Endothelial cell of umbilical vein (primary cell): ENCODE data around the gene SMAD3. TPM values are rescaled to one million over a fixed set of nuclear protein-coding genes. Genes with fewer than 3 reads are reported as not detected.

Experiments used
- BruUV-seq: library from RNA; stranded (reverse); fragments of 400-500 nt; replicated peaks from 2 replicates; lab custom pipeline; 2021; lab: Mats Ljungman, UMichigan
- CTCF ChIA-PET: fragments of 300-600, 350-600 bp; sonication (Branson Sonifier 250); formaldehyde crosslinking; loops from one replicate; lab custom pipeline; 2021; ENCODE audit warnings: antibody characterized with exemption, inconsistent platforms; lab: Charles Lee
- POLR2A ChIA-PET: fragments of 300-600, 350-600 bp; sonication (Branson Sonifier 250); formaldehyde crosslinking; loops from one replicate; lab custom pipeline; 2021; ENCODE audit warnings: antibody characterized with exemption, inconsistent platforms; lab: Charles Lee
- DNase-seq: peaks from one replicate; pipeline ENCODE4 v3.0.0-alpha.2; 2011; ENCODE audit warnings: low read depth, low spot score
- FAIRE-seq: peaks from 2 replicates; lab custom pipeline; 2011; peaks lifted over from hg19 to GRCh38; lab: Jason Lieb, UNC
- H2AFZ ChIP-seq: 2 replicates; pipeline ENCODE4 v1.6.0; 2012; ENCODE audit warnings: low read depth, low read length, control low read depth, inconsistent platforms
- H3K27ac ChIP-seq: 2 replicates; pipeline ENCODE4 v1.5.1; 2011; ENCODE audit warnings: low read depth, mild to moderate bottlenecking, control low read depth, low read length, moderate library complexity; ENCODE audit not compliant: insufficient read depth
- H3K27me3 ChIP-seq, 2 experiments: 2 replicates each; pipeline versions ENCODE4 v1.6.0 to v1.6.1; 2011; ENCODE audit warnings: low read length in 2 of 2, mixed read lengths in 1 of 2; ENCODE audit not compliant: control insufficient read depth in 2 of 2, insufficient read depth in 2 of 2
- H3K36me3 ChIP-seq, 2 experiments: 2 replicates in 1 of 2; 3 replicates in 1 of 2; pipeline ENCODE4 v1.5.1; 2011; ENCODE audit warnings: low read length in 2 of 2, mild to moderate bottlenecking in 1 of 2, moderate library complexity in 1 of 2; ENCODE audit not compliant: control insufficient read depth in 2 of 2, insufficient read depth in 2 of 2; ENCODE audit errors: extremely low read depth in 1 of 2
- H3K4me1 ChIP-seq: 3 replicates; pipeline ENCODE4 v1.5.1; 2011; ENCODE audit warnings: mild to moderate bottlenecking, low read length; ENCODE audit not compliant: control insufficient read depth, insufficient read depth; ENCODE audit errors: extremely low read depth
- H3K4me2 ChIP-seq: 2 replicates; pipeline ENCODE4 v1.6.1; 2011; ENCODE audit warnings: low read length, control low read depth, mixed read lengths; ENCODE audit not compliant: insufficient read depth
- H3K4me3 ChIP-seq, 3 experiments: fragments of 200-600 bp in 1 of 3; sonication (generic), shearing (Covaris generic) in 1 of 3; replicated peaks in 1 of 3; 2 replicates each; pipeline ENCODE4 v1.5.1; 2011 to 2016; ENCODE audit warnings: control low read depth in 3 of 3, low read length in 3 of 3, mild to moderate bottlenecking in 2 of 3, inconsistent platforms in 1 of 3, low read depth in 1 of 3, moderate library complexity in 1 of 3; ENCODE audit not compliant: insufficient read depth in 1 of 3
- H3K79me2 ChIP-seq: 2 replicates; pipeline ENCODE4 v1.6.0; 2012; ENCODE audit warnings: low read length, inconsistent platforms; ENCODE audit not compliant: control insufficient read depth, insufficient read depth
- H3K9ac ChIP-seq: replicated peaks from 2 replicates; pipeline ENCODE3; 2011; ENCODE audit warnings: low read length, control low read depth; ENCODE audit not compliant: insufficient read depth; ENCODE audit errors: extremely low read depth
- H3K9me1 ChIP-seq: replicated peaks from 3 replicates; pipeline ENCODE4 v1.6.0; 2011; ENCODE audit warnings: mild to moderate bottlenecking, low read length; ENCODE audit not compliant: control insufficient read depth, insufficient read depth; ENCODE audit errors: extremely low read depth
- H3K9me3 ChIP-seq: replicated peaks from 2 replicates; pipeline ENCODE4 v1.5.1; 2012; ENCODE audit warnings: low read length, inconsistent platforms; ENCODE audit not compliant: control insufficient read depth, insufficient read depth
- H4K20me1 ChIP-seq: replicated peaks from 2 replicates; pipeline ENCODE3; 2011; ENCODE audit warnings: mild to moderate bottlenecking, low read length; ENCODE audit not compliant: control insufficient read depth, insufficient read depth; ENCODE audit errors: extremely low read depth
- EZH2 ChIP-seq: IDR thresholded peaks from 2 replicates; pipeline ENCODE4 v1.6.1; 2012; ENCODE audit warnings: borderline replicate concordance, low read depth, mild to moderate bottlenecking, moderate library complexity, low read length, inconsistent platforms; ENCODE audit not compliant: severe bottlenecking
- FOS ChIP-seq: IDR thresholded peaks from 2 replicates; pipeline ENCODE4 v1.6.1; 2011; ENCODE audit warnings: mild to moderate bottlenecking, low read length, moderate library complexity, borderline replicate concordance; ENCODE audit not compliant: insufficient read depth
- GATA2 ChIP-seq: IDR thresholded peaks from 2 replicates; pipeline ENCODE4 v1.7.0; 2011; ENCODE audit warnings: low read depth, mild to moderate bottlenecking, moderate library complexity, mixed read lengths, low read length; ENCODE audit not compliant: insufficient read length, insufficient read depth
- JUN ChIP-seq: IDR thresholded peaks from 2 replicates; pipeline ENCODE4 v1.6.1; 2011; ENCODE audit warnings: borderline replicate concordance, low read depth; ENCODE audit not compliant: insufficient read length, insufficient read depth
- MAX ChIP-seq: IDR thresholded peaks from 2 replicates; pipeline ENCODE4 v1.6.1; 2011; ENCODE audit not compliant: insufficient read depth, insufficient read length
- MYC ChIP-seq: IDR thresholded peaks from one replicate; pipeline ENCODE4 v1.6.1; 2011; ENCODE audit warnings: mild to moderate bottlenecking, low read depth, low read length
- POLR2A ChIP-seq: IDR thresholded peaks from 2 replicates; pipeline ENCODE4 v1.6.1; 2012; ENCODE audit warnings: low read depth, mild to moderate bottlenecking, control low read depth, low read length
- dilution Hi-C: fragments of 300-500 bp; cut with MboI; formaldehyde crosslinking; loops from one replicate; pipeline ENCODE4 v1.15.0; 2019; ENCODE audit warnings: low sequenced_read_pairs; ENCODE audit not compliant: extremely low pct_ligation_motif_present
- intact Hi-C: fragments of 100-400 bp; cut with micrococcal nuclease; formaldehyde crosslinking; loops from one replicate; pipeline ENCODE4 v1.10.0; 2022
- polyA plus RNA-seq, 4 experiments: library from polyadenylated mRNA; depleted of rRNA in 3 of 4; stranded (reverse) in 3 of 4; unstranded in 1 of 4; fragments of >200 nt; gene quantifications; 2 replicates each; pipeline versions ENCODE4 v1.2.1 to v1.2.3, GENCODE V29; 2011 to 2012; ENCODE audit warnings: missing spikeins in 1 of 4
- total RNA-seq: library from RNA; stranded (reverse); gene quantifications from 2 replicates; pipeline ENCODE4 v1.2.3, GENCODE V29; 2021

The SMAD3 gene
- total and polyA plus RNA-seq, 2 donors (not counting 3 experiments of a cell fraction or from before 2014, with no cell fraction given), result 56.4 to 88.2 TPM

- no peak overlapping the region for H3K4me3 ChIP-seq
- no peaks in the 10 kb centered on the region for H3K27me3 ChIP-seq
- TF ChIP-seq GATA2 (no peak), POLR2A (no peak), EZH2 (no peak), FOS (no peak), MYC (no peak), JUN (no peak)
- no peak for FAIRE-seq
- ChIA-PET POLR2A (no interaction called here), CTCF (no interaction called here)
- H4K20me1 ChIP-seq, result no peaks in the 10 kb centered on the region
- no peaks in the 10 kb centered on the region for H3K9me3 ChIP-seq
- no peak overlapping the region for H3K27ac ChIP-seq
- H3K4me2 ChIP-seq, result no peak overlapping the region
- H3K79me2 ChIP-seq, result no peaks in the 10 kb centered on the region
- no peaks in the 10 kb centered on the region for H3K9me1 ChIP-seq
- dilution Hi-C loops, result no loop called here
- H3K36me3 ChIP-seq, result peaks cover 0 to 3% of the 10 kb centered on the region in 2 experiments
- DNase-seq, result no peak
- BruUV-seq, result no TSS peak
- H3K9ac ChIP-seq, result no peak overlapping the region
- no peak overlapping the region for H2AFZ ChIP-seq
- intact Hi-C loops, result no loop called here
- no peaks in the 10 kb centered on the region for H3K4me1 ChIP-seq
Observed at GRCh38 chr15:67219288-67219687, 153.9 kb downstream of the SMAD3 start.

- TF ChIP-seq EZH2 (no peak), JUN (no peak), GATA2 (no peak), MAX (no peak), FOS (no peak)
- no peaks in the 10 kb centered on the region for H3K9me1 ChIP-seq
- no peaks in the 10 kb centered on the region for H3K4me1 ChIP-seq
- no peaks in the 10 kb centered on the region for H3K79me2 ChIP-seq
- no peak overlapping the region for H3K9ac ChIP-seq
- no peak for DNase-seq
- no peak for FAIRE-seq
- ChIA-PET POLR2A (no interaction called here), CTCF (no interaction called here)
- H3K4me2 ChIP-seq, result no peak overlapping the region
- no peaks in the 10 kb centered on the region for H3K9me3 ChIP-seq
- dilution Hi-C loops (no loop called here), intact Hi-C loops (no loop called here)
- no peak overlapping the region for H3K4me3 ChIP-seq
- no peaks in the 10 kb centered on the region for H3K27me3 ChIP-seq
- no peak overlapping the region for H2AFZ ChIP-seq
- no peak overlapping the region for H3K27ac ChIP-seq
- peaks cover 0 to 3% of the 10 kb centered on the region in 2 experiments for H3K36me3 ChIP-seq
- BruUV-seq, result no TSS peak
- no peaks in the 10 kb centered on the region for H4K20me1 ChIP-seq
Observed at GRCh38 chr15:67224889-67225288, 159.5 kb downstream of the SMAD3 start.
